ENCODE data around the gene FBXW5. TPM values are rescaled to one million over a fixed set of nuclear protein-coding genes. Genes with fewer than 3 reads are reported as not detected.

Gene FBXW5
- total RNA-seq, 2 experiments from 2014 or later, result 118 to 119 TPM

DNA sequence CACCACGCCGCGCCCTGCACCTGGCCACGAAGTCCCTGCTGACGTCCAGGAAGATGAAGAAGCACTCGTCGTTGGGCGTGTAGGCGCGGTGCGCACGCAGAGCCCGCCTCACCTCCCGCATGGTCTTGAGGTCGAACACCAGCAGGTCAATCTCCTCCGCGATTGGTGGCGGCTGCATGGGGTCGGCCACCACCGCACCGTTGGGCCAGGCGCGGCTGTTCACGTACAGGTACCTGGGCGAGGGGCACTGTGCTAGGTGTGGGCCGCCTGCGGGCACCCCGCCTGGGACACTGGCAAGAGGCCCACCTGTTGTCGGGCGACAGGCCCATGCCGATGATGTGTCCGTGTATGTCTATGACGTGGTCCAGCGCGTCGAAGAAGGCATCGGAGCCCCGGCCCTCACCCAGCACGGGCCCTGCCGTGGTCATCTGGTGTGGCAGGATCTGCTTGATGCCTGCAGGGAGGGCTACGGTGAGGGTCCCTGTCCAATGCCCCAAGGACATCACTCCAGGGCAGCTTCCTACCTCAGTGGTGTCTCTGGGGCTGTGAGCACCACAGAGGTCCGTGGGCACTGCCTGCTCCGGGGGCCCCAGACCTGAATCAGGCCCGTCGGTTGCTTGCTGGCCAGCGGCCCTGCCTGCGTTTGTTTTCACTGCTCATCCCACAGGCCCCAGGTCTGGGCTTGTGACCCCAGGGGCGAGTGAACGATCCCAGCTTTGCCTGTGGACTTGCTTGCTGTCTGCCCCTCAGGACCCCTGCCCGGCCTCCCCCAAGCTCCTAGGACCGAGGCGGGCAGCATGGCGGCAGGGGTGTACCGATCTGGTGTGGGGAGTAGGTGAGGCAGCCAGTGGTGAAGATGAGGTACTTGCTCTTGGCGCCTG, 3.1 kb downstream of the FBXW5 start:
- no peak overlapping the region for H3K27ac Mint-ChIP-seq
- H3K9me3 Mint-ChIP-seq, result no peaks in the 10 kb centered on the region
- POLR2A ChIA-PET, result no interaction called here
- DNase-seq, result no peak
- no peaks in the 10 kb centered on the region for H3K27me3 Mint-ChIP-seq
- CTCF ChIA-PET, result no interaction called here
- no peak overlapping the region for H3K4me3 Mint-ChIP-seq
- peaks cover 19% of the 10 kb centered on the region for H3K4me1 Mint-ChIP-seq
- peaks cover 33% of the 10 kb centered on the region for H3K36me3 Mint-ChIP-seq (ENCODE audit: low read depth)

DNA sequence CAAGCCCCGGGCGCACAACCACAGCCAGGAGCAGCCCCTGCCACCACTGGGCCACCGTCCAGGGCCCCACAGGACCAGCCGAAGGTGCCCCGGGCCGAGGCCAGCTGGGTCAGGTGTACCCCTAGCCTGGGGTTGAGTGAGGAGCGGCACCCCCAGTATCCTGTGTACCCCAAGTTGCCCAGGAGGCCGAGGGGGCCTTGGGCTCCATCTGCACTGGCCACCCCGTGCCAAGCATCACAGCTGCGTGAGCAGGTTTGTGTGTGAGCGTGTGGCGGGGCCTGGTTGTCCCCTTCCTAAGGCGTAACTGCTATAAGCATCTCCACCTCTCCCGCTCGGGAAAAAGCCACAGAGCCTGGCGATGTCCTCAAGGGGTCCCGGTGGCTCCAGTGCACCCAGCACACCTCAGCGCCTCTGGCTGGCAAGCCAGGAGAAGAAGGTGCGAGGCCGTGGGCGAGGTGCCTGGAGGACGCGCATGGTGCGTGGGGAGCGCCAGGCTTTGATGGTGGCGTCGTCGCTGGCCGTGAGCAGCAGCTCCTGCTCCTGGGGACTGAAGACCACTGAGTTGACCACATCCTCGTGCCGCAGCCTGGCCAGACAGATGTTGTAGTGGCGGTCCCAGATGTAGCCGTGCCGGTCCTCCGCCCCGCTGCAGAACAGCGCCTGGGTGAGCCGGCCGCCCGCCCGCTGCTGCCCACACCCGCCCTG, 3.9 kb downstream of the FBXW5 start:
- ChIA-PET CTCF (no interaction called here), POLR2A (no interaction called here)
- no peak for DNase-seq
- Mint-ChIP-seq H3K27me3 (no peaks in the 10 kb centered on the region), H3K4me3 (no peak overlapping the region), H3K36me3 (ENCODE audit: low read depth) (peaks cover 33% of the 10 kb centered on the region), H3K27ac (no peak overlapping the region), H3K4me1 (peaks cover 19% of the 10 kb centered on the region), H3K9me3 (no peaks in the 10 kb centered on the region)

DNA sequence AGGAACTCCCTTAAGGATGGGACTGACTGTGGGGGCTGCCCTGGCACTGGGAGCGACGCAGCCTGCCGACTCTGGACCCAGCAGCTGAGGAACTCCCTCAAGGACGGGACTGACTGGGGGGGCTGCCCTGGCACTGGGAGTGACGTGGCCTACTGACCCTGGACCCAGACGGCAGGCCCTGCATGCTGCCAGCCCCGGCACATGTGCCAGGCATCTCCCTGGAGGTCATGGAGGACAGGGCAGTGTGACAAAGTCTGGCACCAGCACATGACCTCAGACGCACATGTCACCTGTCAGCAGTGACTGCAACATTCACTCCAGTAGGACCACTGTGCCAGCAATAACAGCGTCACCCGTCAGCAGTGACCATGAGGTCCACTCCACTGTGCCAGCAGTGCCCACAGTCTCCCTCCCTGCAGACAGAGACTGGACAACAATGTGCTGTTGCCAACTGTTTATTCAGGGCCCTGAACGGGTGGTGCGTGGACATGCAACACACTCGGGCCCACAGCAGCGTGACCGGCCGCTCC, 4.5 kb downstream of the FBXW5 start:
- CTCF ChIA-PET, result interaction anchor here (1.2 kb wide), 1 partner anchor 98 kb away, joined by 4 read pairs; the partner anchor contains the start of gene AJM1
- H3K27ac Mint-ChIP-seq, result no peak overlapping the region

DNA sequence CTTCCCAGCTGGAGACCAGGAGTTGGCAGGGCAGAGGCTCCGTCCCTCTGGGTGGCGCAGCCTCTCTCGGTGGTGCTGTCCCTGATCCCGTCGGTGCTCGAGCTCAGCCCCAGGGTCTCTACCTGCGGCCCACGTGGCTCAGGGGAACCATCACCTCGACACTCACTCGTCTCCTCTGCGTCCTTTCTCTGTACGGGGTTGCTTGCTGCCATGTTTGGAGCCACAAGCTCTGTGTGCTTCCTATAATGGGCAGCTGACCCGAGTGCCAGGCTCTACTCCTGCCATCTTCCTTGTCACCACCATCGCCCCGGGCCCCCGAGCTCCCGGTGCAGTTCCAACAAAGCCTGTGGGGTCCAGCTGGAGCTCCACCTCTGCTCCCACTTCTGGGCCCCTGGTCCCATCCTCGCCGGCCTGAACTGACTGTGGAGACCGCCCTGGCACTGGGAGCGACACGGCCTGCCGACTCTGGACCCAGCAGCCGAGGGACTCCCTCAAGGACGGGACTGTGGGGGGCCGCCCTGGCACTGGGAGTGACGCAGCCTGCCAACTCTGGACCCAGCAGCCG, 5.0 kb downstream of the FBXW5 start:
- ChIA-PET POLR2A (interaction anchor here (1.3 to 2.3 kb wide), 2 partner anchors 38 to 57 kb away, joined by 4 to 6 read pairs; no protein-coding TSS in a partner anchor), CTCF (interaction anchor here (1.2 kb wide), 1 partner anchor 97 kb away, joined by 4 read pairs; the partner anchor contains the start of gene AJM1)
- DNase-seq, result no peak
- peak overlapping the region; percentile 4 for H3K27ac Mint-ChIP-seq
- no peaks in the 10 kb centered on the region for H3K27me3 Mint-ChIP-seq
- peaks cover 36% of the 10 kb centered on the region for H3K36me3 Mint-ChIP-seq (ENCODE audit: low read depth)
- no peaks in the 10 kb centered on the region for H3K9me3 Mint-ChIP-seq
- H3K4me3 Mint-ChIP-seq, result no peak overlapping the region
- H3K4me1 Mint-ChIP-seq, result peaks cover 16% of the 10 kb centered on the region

More for the DNA sequence above, 4.5 kb downstream of the FBXW5 start:
- Mint-ChIP-seq H3K4me3 (no peak overlapping the region), H3K36me3 (ENCODE audit: low read depth) (peaks cover 33% of the 10 kb centered on the region), H3K9me3 (no peaks in the 10 kb centered on the region), H3K4me1 (peaks cover 19% of the 10 kb centered on the region), H3K27me3 (no peaks in the 10 kb centered on the region)
- POLR2A ChIA-PET, result interaction anchor here (2.3 kb wide), 1 partner anchor 38 kb away, joined by 6 read pairs; no protein-coding TSS in a partner anchor
- DNase-seq, result no peak

DNA sequence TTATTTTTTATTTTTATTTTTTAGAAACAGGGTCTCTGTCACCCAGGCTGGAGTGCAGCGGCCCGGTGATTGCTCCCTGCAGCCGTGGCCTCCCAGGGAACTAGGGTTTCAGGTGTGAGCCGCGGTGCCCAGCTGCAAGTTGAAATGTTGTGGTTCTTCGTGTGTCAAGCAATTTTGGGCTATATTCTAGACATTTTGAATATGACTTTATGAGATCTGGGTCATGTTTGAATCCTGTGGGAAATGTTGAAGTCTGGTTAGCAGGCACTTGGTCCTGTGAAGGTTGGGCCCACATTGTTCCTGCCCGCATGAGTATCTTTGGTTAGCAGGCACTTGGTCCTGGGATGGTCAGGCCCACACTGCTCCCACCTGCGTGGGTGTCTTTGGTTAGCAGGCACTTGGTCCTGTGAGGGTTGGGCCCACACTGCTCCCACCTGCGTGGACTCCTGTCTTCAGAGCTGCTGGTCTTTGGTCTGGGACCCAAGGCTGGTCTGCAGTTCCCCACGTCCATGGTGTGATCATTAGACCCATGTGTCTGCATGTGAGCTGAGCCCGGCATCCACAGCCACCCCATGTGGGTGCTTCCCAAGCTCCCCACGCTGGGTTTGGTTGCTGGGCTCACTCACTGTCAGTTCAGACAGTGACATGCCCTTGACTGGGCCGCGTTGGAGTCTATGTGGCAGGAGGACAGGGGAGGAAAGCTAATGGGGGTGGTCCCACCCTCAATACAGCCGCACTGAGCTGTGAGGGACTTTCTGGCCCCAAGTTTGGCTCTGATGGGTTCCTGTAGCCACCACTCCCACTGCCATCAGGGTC, 7.1 kb downstream of the FBXW5 start:
- POLR2A ChIA-PET, result interaction anchor here (0.8 to 2.3 kb wide), 4 partner anchors 11 to 35 kb away, joined by 3 to 6 read pairs (median 4); no protein-coding TSS in a partner anchor
- no peak overlapping the region for H3K27ac Mint-ChIP-seq
- no peaks in the 10 kb centered on the region for H3K27me3 Mint-ChIP-seq
- H3K9me3 Mint-ChIP-seq, result no peaks in the 10 kb centered on the region
- no peak overlapping the region for H3K4me3 Mint-ChIP-seq
- CTCF ChIA-PET, result interaction anchor here (0.8 to 1.6 kb wide), 3 partner anchors 9 to 110 kb away, joined by 3 to 5 read pairs (median 3); no protein-coding TSS in a partner anchor
- H3K4me1 Mint-ChIP-seq, result peaks cover 17% of the 10 kb centered on the region
- peaks cover 48% of the 10 kb centered on the region for H3K36me3 Mint-ChIP-seq (ENCODE audit: low read depth)
- no peak for DNase-seq

DNA sequence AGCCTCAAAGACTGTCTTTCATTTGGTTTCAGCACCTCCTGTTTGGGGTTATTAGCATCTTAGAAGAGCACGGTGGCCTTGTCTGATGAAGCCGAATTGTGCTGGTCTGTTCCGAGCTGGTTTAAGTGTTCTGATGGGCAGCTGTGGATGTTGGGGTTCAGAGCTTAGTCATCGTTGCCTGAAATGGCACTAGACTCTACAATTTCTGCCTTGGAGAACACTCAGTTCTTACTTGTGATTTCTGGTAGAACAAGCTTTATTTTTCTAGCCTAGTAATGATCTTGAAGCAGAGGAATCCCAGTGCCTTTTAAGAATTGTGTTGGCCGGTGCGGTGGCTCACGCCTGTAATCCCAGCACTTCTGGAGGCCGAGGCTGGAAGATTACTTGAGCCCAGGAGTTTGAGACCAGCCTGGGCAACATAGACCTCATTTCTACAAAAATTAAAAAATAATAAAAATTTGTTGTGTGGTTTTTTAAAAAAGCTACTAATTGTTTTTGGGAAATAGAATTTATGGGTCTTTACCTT, 7.8 kb downstream of the FBXW5 start:
- H3K27me3 Mint-ChIP-seq, result no peaks in the 10 kb centered on the region
- H3K9me3 Mint-ChIP-seq, result no peaks in the 10 kb centered on the region
- H3K4me3 Mint-ChIP-seq, result no peak overlapping the region
- DNase-seq, result no peak
- POLR2A ChIA-PET, result interaction anchor here (0.8 to 1.4 kb wide), 3 partner anchors 10 to 23 kb away, joined by 3 to 4 read pairs (median 3); no protein-coding TSS in a partner anchor
- peaks cover 19% of the 10 kb centered on the region for H3K4me1 Mint-ChIP-seq
- H3K27ac Mint-ChIP-seq, result peak overlapping the region; percentile 35
- CTCF ChIA-PET, result interaction anchor here (0.8 to 1.2 kb wide), 2 partner anchors 10 to 110 kb away, joined by 3 read pairs; no protein-coding TSS in a partner anchor
- peaks cover 46% of the 10 kb centered on the region for H3K36me3 Mint-ChIP-seq (ENCODE audit: low read depth)

DNA sequence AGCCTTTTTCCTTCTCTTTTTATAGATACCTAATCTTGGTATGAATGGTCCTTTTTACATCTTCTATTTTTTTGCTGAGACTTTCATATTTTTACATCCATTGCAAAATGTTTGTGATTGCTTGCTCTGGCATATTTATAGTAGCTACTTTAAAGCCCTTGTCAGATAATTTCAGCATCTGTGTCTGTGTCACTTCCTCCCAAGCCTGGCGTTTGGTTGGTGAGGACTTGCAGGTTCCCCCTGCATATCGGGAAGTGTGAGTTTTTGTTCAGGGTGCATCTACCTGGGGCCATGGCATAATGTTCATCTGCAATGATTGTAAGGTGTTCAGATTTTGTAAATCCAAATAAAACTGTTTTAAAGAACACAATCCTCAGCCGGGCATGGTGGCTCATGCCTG, 8.9 kb downstream of the FBXW5 start:
- POLR2A ChIA-PET, result interaction anchor here (0.7 kb wide), 1 partner anchor 28 kb away, joined by 3 read pairs; no protein-coding TSS in a partner anchor
- no peaks in the 10 kb centered on the region for H3K27me3 Mint-ChIP-seq

DNA sequence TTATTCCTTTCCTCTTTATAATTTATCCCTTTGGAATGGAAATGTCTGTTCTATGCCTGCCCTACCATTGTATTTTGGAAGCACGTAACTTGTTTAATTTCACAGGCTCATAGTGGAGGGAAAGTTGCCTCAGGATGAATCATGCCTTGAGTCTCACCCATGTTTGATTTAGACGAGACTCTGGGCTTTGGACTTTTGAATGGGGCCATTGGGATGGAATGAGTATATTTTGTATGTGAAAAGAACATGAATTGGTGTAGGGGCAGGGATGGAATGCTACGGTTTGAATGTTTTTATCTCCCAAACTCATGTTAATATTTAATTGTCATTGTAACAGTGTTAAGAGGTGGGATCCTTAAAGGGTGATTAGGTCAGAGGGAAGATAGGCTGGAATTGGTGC, 10.3 kb downstream of the FBXW5 start:
- Mint-ChIP-seq H3K27me3 (no peaks in the 10 kb centered on the region), H3K9me3 (no peaks in the 10 kb centered on the region), H3K4me1 (peaks cover 17% of the 10 kb centered on the region), H3K36me3 (ENCODE audit: low read depth) (peaks cover 45% of the 10 kb centered on the region), H3K4me3 (no peak overlapping the region), H3K27ac (no peak overlapping the region)
- ChIA-PET POLR2A (interaction anchor here (1.2 kb wide), 1 partner anchor 32 kb away, joined by 3 read pairs; no protein-coding TSS in a partner anchor), CTCF (no interaction called here)
- no peak for DNase-seq

More for the DNA sequence above, 8.9 kb downstream of the FBXW5 start:
- H3K36me3 Mint-ChIP-seq (ENCODE audit: low read depth), result peaks cover 45% of the 10 kb centered on the region
- H3K4me1 Mint-ChIP-seq, result peaks cover 17% of the 10 kb centered on the region
- no peak overlapping the region for H3K27ac Mint-ChIP-seq
- no peak for DNase-seq
- H3K9me3 Mint-ChIP-seq, result no peaks in the 10 kb centered on the region
- H3K4me3 Mint-ChIP-seq, result no peak overlapping the region
- CTCF ChIA-PET, result no interaction called here

DNA sequence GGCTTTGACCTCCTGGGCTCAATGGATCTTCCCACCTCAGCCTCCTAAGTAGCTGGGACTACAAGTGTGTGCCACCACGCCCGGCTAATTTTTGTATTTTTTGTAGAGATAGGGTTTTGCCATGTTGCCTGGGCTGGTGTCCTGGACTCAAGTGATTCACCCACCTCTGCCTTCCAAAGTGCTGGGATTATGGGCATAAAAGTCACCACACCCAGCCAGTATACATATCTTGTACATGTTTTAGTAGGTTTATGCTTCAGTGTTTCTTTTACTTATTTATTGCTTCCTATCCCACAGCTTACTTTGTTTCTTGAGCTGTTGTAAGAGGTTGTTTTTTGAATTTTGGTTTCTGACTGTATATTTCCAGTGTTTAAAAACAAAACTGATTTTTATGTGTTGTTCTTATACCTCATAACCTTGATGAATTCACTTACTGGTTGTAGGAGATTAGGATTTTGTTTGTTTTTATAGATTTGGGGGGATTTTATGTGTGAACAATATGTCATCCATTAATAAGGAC, 12.9 kb downstream of the FBXW5 start:
- Mint-ChIP-seq H3K27ac (no peak overlapping the region), H3K9me3 (no peaks in the 10 kb centered on the region), H3K4me3 (no peak overlapping the region), H3K36me3 (ENCODE audit: low read depth) (peaks cover 54% of the 10 kb centered on the region), H3K4me1 (peaks cover 21% of the 10 kb centered on the region), H3K27me3 (no peaks in the 10 kb centered on the region)
- POLR2A ChIA-PET, result interaction anchor here (1.3 kb wide), 1 partner anchor 50 kb away, joined by 3 read pairs; no protein-coding TSS in a partner anchor
- CTCF ChIA-PET, result interaction anchor here (0.6 kb wide), 1 partner anchor 97 kb away, joined by 3 read pairs; no protein-coding TSS in a partner anchor
- no peak for DNase-seq

DNA sequence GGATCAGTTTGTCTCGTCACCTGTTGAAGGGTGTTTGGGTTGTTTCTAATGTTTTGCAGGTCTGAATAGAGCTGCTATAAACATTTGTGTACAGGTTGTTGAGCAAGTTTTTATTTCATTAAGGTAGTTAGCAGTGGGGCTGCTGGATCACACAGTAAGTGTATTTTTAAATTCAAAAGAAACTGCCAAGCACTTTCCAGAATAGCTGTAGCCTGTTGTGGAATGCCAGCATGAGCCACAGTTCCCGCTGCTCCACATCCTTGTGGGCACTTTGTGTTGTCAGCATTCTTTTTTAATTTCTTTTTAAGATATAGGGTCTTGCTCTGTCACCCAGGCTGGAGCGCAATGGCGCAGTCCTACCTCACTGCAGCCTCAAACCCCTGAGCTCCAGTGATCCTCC, 14.5 kb downstream of the FBXW5 start:
- Mint-ChIP-seq H3K4me3 (no peak overlapping the region), H3K4me1 (peaks cover 20% of the 10 kb centered on the region), H3K27ac (no peak overlapping the region), H3K36me3 (ENCODE audit: low read depth) (peaks cover 63% of the 10 kb centered on the region), H3K9me3 (no peaks in the 10 kb centered on the region), H3K27me3 (no peaks in the 10 kb centered on the region)
- ChIA-PET CTCF (interaction anchor here (0.6 kb wide), 2 partner anchors 193 to 279 kb away, joined by 3 read pairs; no protein-coding TSS in a partner anchor), POLR2A (no interaction called here)
- DNase-seq, result no peak

DNA sequence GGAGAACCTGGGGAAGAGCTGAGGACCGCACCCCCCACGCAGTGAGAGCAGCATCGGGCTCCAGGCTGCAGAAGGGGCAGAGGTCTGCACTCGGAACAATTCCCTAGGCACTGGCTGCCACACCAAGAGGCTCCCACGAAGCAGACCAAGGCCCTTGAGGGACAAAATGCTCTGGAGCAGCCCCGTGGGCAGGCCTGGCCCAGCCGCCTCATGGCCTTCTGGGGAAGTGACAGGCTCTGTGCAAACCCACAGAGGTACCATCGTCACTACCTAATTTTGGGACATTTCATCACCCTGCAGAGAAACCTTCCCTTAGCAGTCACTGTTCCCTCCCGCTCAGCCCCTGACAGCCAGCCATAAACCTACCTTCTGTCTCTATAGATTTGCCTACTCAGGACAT, 15.9 kb downstream of the FBXW5 start:
- H3K4me3 Mint-ChIP-seq, result no peak overlapping the region
- no peaks in the 10 kb centered on the region for H3K9me3 Mint-ChIP-seq
- peaks cover 55% of the 10 kb centered on the region for H3K36me3 Mint-ChIP-seq (ENCODE audit: low read depth)
- peaks cover 14% of the 10 kb centered on the region for H3K4me1 Mint-ChIP-seq
- no peak overlapping the region for H3K27ac Mint-ChIP-seq
- no peaks in the 10 kb centered on the region for H3K27me3 Mint-ChIP-seq
- no peak for DNase-seq
- ChIA-PET POLR2A (no interaction called here), CTCF (no interaction called here)
